Gastrocnemius medialis (tissue), 4 donors: ENCODE measurements around the gene VARS1. TPM values are rescaled to one million over a fixed set of nuclear protein-coding genes. Genes with fewer than 3 reads are reported as not detected.

Experiments used
- ATAC-seq, 2 donors: fragments of 150-250 bp; one replicate each; pipeline ENCODE4 v1.9.1; 2016
- DNase-seq, 2 donors: peaks; one replicate each; pipeline ENCODE4 v3.0.0-alpha.2; 2019
- H3K27ac ChIP-seq, 4 donors: fragments of 200-600 bp; sonication (generic); 1 replicate in 1 of 4; 2 replicates in 3 of 4; pipeline ENCODE4 v1.5.1; 2016 to 2018; ENCODE audit warnings: mild to moderate bottlenecking in 2 of 4, moderate library complexity in 1 of 4
- H3K27me3 ChIP-seq, 3 donors: fragments of 200-600 bp; sonication (generic) in 2 of 3; 1 replicate in 1 of 3; 2 replicates in 2 of 3; pipeline versions ENCODE4 v1.5.1 to v1.6.0; 2016 to 2019; ENCODE audit warnings: mild to moderate bottlenecking in 1 of 3, moderate library complexity in 1 of 3
- H3K36me3 ChIP-seq, 2 donors: fragments of 200-600 bp; sonication (generic) in 1 of 2; one replicate each; pipeline ENCODE4 v1.5.1; 2017 to 2018
- H3K4me1 ChIP-seq, 2 donors: fragments of 200-600 bp; sonication (generic) in 1 of 2; one replicate each; pipeline ENCODE4 v1.5.1; 2016 to 2017; ENCODE audit warnings: mild to moderate bottlenecking in 2 of 2
- H3K4me3 ChIP-seq, 4 donors: fragments of 200-600 bp; sonication (generic) in 3 of 4; 1 replicate in 1 of 4; 2 replicates in 3 of 4; pipeline ENCODE4 v1.5.1; 2016 to 2019; ENCODE audit warnings: mild to moderate bottlenecking in 2 of 4
- H3K9me3 ChIP-seq, 3 donors: fragments of 200-600 bp; sonication (generic) in 2 of 3; 1 replicate in 1 of 3; 2 replicates in 2 of 3; pipeline ENCODE4 v1.5.1; 2016 to 2019
- CTCF ChIP-seq, 5 experiments: fragments of 450-650 bp in 3 of 5; fragments of 200-600 bp in 2 of 5; sonication (generic) in 2 of 5; IDR thresholded peaks in 4 of 5; conservative IDR thresholded peaks in 1 of 5; 1 replicate in 4 of 5; 2 replicates in 1 of 5; pipeline ENCODE4 v1.5.1; 2016 to 2019; ENCODE audit warnings: antibody characterized with exemption in 5 of 5, mild to moderate bottlenecking in 3 of 5, moderate library complexity in 3 of 5
- POLR2A ChIP-seq, 2 donors: fragments of 450-650 bp; IDR thresholded peaks; one replicate each; pipeline ENCODE4 v1.6.1; 2017; ENCODE audit warnings: antibody characterized with exemption in 2 of 2, mild to moderate bottlenecking in 2 of 2, moderate library complexity in 2 of 2
- in situ Hi-C, 4 donors: fragments of 200-750 bp; cut with MboI; loops; one replicate each; pipeline versions ENCODE4 v1.15.0 to v1.8.0; 2017; ENCODE audit warnings: low sequenced_read_pairs in 4 of 4
- intact Hi-C: fragments of 100-400 bp; cut with DNase I; formaldehyde crosslinking; loops from one replicate; pipeline ENCODE4 v1.15.1; 2023; ENCODE audit warnings: low total_unique reads
- total RNA-seq, 4 donors: library from RNA; depleted of rRNA; stranded (reverse); fragments of >200 nt; gene quantifications; one replicate each; pipeline versions ENCODE4 v1.1.0 to v1.2.3, GENCODE V29; 2016

Gene VARS1
- total RNA-seq, 4 donors from 2014 or later = 39.2 to 102 (median 67.4) TPM

DNA sequence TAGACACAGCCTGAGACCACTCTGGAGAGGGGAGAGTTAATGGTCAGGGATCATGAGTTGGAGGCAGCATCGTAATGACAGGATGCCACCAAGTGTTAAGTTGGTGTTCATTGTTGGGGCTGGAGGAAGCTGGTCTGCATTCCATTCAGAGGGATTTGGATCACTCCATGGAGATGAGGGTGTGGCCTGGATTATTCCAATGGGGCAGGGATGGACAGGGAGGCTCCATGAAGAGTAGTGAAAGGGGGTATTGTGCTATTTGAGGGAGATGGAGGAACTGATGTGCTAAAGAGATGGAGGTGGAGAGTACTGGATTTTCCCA lies 32.0 kb downstream of the VARS1 start:
- intact Hi-C loops (no loop called here), in situ Hi-C loops (no loop called here)
- ATAC-seq (no peak), DNase-seq (no peak)
- Histone ChIP-seq H3K36me3 (no peaks in the 10 kb centered on the region), H3K4me3 (no peak overlapping the region), H3K27ac (no peak overlapping the region), H3K4me1 (no peaks in the 10 kb centered on the region), H3K27me3 (no peaks in the 10 kb centered on the region), H3K9me3 (no peaks in the 10 kb centered on the region)
- no peak for TF ChIP-seq CTCF (IDR thresholded peaks at IDR 0.05 in 4 of 5, conservative IDR thresholded peaks at IDR 0.05 in 1 of 5)

DNA sequence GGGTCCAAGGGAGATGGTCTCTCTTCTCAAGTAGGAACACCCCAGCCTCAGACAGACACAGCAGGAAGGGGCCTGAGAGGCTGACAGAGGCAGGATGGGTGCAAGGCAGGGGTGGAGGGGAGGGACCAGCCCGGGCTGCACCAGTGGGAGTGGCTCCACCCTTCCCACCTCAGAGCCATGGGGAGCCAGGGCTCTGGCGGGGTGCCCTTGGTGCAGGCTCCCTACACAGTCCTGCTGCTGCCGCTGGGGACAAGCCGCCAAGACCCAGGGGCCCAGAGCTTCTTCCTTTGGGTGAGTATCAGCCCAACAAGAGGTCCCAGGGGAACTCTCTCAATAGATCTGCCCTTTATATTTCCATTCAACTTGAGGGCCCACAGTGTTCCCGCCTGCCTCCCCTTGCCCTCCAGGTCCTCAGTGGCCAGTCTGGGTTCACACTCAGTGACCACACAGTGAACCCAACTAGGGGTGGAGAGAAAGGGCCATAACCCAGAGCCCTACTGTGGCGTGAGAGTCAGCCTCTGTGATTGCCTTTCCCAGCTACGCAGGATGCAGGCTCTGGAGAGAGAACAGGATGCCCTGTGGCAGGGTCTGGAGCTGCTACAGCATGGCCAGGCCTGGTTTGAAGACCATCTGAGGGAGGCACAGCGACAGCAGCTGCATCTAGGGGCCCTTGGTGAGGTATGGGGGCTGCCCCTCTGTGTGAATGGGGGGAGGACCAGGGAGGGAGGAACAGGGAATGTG lies 32.5 kb downstream of the VARS1 start:
- Histone ChIP-seq H3K9me3 (no peaks in the 10 kb centered on the region), H3K27ac (no peak overlapping the region), H3K4me1 (no peaks in the 10 kb centered on the region), H3K4me3 (no peak overlapping the region), H3K36me3 (no peaks in the 10 kb centered on the region), H3K27me3 (no peaks in the 10 kb centered on the region)
- intact Hi-C loops (no loop called here), in situ Hi-C loops (no loop called here)
- no peak for ATAC-seq
- no peak for DNase-seq
- no peak for TF ChIP-seq CTCF (IDR thresholded peaks at IDR 0.05 in 4 of 5, conservative IDR thresholded peaks at IDR 0.05 in 1 of 5)
- no peak for TF ChIP-seq POLR2A (IDR thresholded peaks at IDR 0.05)

- intact Hi-C loops = no loop called here
- Histone ChIP-seq H3K4me3 (no peak within 1 kb of the TSS), H3K27me3 (no peaks in the 10 kb centered on the region), H3K4me1 (no peaks in the 10 kb centered on the region), H3K36me3 (no peaks in the 10 kb centered on the region), H3K27ac (no peak within 1 kb of the TSS), H3K9me3 (no peaks in the 10 kb centered on the region)
- DNase-seq = no peak
- ATAC-seq = no peak
- in situ Hi-C loops = no loop called here
- TF ChIP-seq POLR2A (IDR thresholded peaks at IDR 0.05) = no peak
- no peak for TF ChIP-seq CTCF (IDR thresholded peaks at IDR 0.05 in 4 of 5, conservative IDR thresholded peaks at IDR 0.05 in 1 of 5)
Measured at GRCh38 chr6:31762356-31762755, 33.2 kb downstream of the VARS1 start, which contains the start of gene SAPCD1. SAPCD1 (plus strand) TSS chr6:31762656; CDS start chr6:31763055, 399 bp downstream.

DNA sequence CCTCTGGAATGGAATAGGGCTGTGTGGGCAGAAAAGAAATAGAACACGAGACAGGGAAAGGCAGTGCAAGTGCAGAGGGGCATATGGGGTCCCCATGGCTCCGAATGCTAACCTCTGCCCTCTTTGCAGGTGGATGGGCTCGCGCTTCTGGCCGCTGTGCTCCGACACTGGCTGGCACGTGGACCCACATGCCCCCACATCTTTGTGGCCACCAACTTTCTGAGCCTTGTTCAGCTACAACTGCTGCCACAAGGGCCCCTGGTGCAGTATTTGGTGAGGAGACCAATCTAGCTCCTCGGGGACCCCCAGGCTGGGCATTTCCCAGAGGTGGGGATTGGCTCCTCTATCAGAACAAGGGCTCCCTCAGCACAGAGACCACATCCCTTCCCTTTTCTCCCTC lies 34.2 kb downstream of the VARS1 start:
- H3K27me3 ChIP-seq = no peaks in the 10 kb centered on the region
- no peak for ATAC-seq
- TF ChIP-seq CTCF (IDR thresholded peaks at IDR 0.05 in 4 of 5, conservative IDR thresholded peaks at IDR 0.05 in 1 of 5) (no peak), POLR2A (IDR thresholded peaks at IDR 0.05) (no peak)
- intact Hi-C loops = no loop called here
- no peak overlapping the region for H3K27ac ChIP-seq
- in situ Hi-C loops = no loop called here
- DNase-seq = no peak
- no peaks in the 10 kb centered on the region for H3K36me3 ChIP-seq
- no peaks in the 10 kb centered on the region for H3K9me3 ChIP-seq
- no peak overlapping the region for H3K4me3 ChIP-seq
- H3K4me1 ChIP-seq = no peaks in the 10 kb centered on the region

- in situ Hi-C loops = no loop called here
- H3K27ac ChIP-seq = no peak overlapping the region
- no peaks in the 10 kb centered on the region for H3K9me3 ChIP-seq
- intact Hi-C loops = no loop called here
- H3K4me1 ChIP-seq = no peaks in the 10 kb centered on the region
- TF ChIP-seq CTCF (IDR thresholded peaks at IDR 0.05 in 4 of 5, conservative IDR thresholded peaks at IDR 0.05 in 1 of 5) (no peak), POLR2A (IDR thresholded peaks at IDR 0.05) (no peak)
- no peak overlapping the region for H3K4me3 ChIP-seq
- H3K27me3 ChIP-seq = no peaks in the 10 kb centered on the region
- no peaks in the 10 kb centered on the region for H3K36me3 ChIP-seq
- ATAC-seq (no peak), DNase-seq (no peak)
Measured at GRCh38 chr6:31760790-31761189, 34.8 kb downstream of the VARS1 start.
